Stromal cell of bone marrow (primary cell): Measurements from ENCODE around the gene MOB2.

ENCODE experiments used
- DNase-seq: peaks from one replicate; pipeline ENCODE4 v3.0.0-alpha.2; 2012; ENCODE audit warnings: low read depth

The MOB2 gene, protein sequence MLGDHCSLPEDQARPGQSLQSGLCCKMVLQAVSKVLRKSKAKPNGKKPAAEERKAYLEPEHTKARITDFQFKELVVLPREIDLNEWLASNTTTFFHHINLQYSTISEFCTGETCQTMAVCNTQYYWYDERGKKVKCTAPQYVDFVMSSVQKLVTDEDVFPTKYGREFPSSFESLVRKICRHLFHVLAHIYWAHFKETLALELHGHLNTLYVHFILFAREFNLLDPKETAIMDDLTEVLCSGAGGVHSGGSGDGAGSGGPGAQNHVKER

DNA sequence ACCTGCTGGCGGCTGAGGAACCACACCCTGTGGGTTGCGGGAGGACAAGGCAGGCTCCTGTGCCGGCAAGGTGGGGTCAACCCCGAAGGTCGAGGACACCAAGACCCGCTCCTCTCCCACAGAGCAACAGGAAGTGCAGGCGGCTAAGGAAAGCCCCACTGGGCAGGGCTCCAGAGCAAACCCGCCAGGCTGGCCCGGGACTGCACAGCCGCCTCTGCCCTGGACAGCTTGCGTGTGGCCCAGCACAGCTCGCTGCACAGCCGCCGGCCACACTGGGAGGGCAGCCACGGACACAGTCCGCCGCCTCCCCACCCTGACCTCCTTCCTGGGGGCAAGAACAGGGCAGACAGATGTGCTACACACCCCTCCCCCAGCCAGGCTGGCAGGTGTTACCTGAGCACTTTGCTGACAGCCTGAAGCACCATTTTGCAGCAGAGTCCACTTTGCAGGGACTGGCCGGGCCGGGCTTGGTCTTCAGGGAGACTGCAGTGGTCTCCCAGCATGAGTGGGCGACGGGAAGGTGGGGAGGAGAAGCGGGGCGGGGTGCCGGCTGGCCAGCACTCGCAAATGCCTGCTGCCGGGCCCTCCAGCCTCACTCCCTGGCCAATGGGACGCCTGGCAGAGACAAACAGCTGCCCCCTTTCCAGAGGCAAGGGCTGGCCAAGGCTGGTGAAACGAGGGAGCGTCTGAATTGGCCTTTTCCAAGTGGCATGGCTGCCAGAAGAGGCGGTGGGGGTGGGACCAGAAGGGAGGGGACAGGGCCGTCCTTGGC, at the start of gene MOB2:
Gene MOB2 (minus strand): TSS at position 726 of the 772 bp plus-strand sequence. CDS start 223 bp downstream, at position 503.
- no peak for DNase-seq

DNA sequence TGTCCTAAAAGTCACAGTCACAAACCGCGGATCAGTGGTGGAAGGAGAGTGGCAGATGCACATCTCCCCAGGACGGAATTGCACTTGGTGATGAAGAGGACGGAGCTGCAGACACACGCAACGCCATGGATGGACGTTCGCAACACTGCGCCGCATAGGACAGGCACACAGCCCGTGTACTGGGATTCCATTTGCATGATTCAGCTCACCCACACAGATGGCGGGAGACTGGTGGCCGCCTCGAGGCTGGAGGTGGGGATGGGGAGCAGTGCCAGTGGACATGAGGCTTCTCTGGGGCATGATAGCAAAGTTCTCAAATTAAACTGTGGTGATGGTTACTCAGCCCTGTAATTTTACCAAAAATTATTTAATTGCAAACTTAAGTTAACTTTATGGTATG, 48.1 kb upstream of the MOB2 start:
- no peak for DNase-seq

DNA sequence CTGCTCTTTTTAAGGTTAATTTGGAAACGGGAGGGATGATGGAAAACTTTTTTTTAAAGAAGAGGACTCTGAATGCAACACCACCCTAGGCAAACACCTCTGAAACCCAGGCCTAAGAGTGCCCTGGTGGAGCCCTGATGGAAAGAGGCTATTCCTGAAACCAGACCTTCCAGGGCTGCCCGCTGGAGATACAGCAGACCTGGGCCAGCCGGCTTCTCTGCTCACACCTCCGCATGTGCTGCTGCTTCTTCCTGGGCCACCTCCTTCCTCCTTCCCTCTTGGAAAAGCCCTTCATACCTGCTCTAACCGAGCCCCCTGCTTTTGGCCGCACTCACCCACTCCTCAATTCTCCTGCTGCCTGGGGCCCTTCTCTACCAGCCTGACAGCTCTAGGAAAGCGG, 47.6 kb upstream of the MOB2 start:
- DNase-seq: no peak

DNA sequence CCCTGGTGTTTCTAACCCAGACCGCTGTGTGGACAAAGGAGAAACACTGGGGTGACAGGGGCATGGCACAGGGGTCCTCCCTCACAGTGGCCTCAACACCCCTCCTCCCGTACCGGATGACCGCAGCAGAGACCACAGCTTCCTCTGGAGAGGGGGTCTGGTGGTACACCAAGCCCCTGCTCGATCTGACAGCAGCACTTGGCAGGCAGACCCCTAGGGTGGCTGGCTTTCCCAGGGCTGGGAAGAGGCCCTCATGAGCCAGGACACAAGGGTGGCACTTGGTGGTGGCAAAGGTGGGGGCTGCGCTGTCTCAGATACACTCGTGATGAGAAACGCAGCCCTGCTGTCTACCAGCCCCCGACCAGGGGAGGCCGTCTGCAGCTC, 46.8 kb upstream of the MOB2 start:
- DNase-seq: no peak

DNA sequence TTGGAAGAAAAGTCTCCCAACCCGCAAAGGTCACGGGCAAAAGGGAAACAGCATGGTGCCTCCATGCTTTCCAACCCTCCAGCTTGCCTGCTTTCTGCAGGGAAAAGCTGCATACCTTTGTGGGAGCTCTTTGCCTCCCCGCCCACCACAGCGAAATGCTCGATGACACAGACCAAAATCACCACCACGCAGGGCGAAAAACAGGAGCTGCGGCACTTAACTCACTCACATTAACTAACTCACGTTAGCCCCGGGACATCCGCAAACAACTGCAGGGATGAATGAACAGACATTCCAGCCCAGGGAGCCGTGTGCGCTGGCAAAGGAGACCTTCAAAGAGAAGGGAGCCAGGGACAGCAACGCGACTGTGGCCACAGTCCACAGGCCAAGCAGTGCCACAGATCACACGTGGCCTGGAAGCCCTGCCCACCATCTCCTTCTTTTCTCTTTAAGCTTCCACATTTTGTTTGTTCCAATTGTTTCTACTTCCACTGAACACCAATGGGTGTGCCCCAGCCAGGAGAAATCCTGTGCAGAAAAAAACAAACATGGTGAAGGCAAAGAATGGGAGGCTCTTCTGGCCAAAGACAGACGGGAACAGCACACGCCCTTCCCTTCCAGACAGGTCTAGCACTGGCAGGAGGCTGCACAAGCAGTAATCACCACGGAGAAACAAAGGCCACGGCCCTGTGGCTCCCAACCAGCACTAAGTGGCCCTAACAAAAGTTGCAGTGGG, 46.2 kb upstream of the MOB2 start:
- no peak for DNase-seq

DNA sequence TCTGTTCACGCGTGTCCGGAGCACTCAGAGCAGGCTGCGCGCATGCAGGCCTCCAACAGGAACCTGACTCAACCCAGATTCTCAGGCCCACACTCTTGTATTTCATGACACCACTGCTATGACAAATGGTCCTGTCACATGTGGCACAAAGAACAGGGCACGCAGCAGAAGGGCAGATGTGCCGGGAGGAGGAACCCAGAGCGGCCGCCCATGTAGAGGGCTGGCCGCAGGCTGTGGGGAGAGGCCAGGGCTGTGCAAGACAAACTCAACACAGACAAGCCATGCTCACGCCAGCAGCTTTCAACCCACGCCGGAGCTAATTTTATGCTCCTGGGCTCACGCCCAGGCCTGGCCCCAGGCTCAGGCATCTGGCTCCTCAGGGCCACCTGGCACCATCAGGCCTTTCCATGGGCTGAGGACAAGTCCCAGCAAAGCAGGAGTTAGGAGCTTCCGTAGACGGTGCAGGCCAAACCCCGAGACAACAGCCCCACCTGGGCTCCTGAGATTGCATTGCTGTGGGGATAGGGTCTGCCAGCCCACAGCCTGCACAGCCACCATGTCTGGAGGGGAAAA, 45.5 kb upstream of the MOB2 start:
- no peak for DNase-seq

DNA sequence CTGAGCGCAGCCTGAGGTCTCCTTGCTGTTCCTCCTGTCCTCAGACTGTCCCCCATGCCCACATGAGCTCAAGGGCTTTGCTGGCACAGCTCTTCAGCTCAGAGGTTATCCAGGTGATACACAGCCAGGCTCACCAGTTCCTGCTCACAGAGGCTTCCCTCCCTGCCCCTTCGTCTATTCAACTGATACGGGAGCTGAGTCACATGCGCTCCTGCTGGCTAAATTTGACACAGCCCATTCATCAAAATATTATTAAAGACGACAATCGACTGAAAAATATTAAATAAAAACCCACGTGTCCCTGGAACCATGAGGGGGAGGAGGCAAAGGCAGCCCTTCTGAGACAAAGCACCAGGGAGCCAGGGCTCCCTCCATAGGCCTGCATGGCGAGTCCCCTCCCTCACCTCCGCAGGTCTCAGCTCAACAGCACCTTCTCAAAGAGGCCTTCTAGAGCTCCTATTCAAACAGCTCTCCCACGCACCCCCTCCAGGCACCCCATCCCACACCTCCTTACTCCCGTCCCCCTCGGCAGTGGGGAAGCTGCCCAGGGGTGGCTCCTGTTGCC, 45.0 kb upstream of the MOB2 start:
- DNase-seq: no peak

DNA sequence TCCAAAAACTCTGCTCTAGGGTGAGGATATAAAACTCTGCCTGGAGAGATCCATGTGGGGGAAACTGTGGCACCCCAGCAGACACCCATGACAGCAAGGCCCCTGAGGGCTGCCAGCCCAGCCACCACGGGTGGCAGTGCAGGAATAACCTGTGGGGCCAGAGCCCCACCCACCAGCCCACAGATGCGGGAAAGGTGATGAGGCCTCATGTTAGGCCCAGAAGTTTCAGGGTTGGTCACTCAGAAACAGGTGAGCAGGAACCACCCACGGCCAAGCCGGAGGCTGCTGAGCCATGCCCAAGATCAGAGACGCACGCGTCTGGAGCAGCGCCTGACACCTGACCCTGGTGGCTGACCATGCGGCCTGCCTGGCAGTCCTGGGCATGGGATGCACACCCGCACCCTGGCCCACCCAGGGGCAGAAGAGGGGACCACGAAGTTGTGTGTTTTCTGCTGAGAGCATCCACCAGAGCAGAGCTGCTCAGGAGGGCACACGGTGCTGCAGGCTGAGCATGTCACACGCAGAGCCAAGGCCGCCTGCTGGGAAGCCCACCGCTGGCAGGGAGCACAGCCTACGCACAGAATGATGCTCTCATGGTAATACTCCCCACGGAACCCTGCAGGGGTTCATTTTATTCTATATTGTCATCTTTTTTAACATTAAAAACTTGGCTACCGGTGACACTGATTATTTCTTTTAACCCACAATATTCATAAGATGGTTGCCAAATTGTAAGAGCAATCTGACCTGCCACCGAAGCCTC, 44.3 kb upstream of the MOB2 start:
- DNase-seq: no peak

DNA sequence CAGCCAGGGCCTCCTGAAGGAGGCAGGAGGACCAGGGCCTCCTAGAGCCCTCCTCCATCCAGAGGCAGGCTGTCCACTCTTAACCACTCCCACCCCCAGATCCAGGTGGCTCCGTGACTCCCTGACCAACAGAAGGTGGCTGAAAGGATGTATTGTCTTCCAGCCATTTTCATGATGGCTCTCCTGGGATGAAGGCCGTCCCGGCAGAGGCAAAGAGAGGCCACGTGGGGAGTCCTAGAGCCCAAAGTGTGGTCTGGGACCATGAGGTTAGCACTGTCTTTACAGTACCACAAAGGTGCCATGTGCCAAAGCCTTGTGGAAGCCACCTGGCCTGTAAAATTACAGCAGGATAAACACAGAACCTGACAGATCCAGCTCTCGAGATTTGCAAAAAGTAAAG, 43.2 kb upstream of the MOB2 start:
- no peak for DNase-seq

DNA sequence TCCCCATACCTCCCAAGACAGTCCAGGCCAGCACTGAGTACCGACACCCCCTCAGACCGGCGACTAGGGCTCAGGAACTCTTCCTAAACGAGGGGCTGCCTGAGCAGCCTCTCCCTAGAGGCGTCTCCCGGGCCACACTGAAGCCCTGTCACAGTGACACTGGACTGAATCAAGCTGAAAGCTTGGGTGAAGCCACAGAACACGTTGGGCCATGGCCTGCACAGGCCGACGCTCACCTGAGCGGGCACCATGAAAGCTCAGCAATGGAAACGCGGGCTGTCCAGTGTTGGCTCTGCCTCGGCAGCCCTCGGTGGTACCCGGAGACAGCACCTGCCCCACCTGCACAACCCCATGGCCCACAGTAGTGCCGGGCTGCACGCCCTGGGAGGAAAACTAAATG, 42.7 kb upstream of the MOB2 start:
- DNase-seq: no peak

DNA sequence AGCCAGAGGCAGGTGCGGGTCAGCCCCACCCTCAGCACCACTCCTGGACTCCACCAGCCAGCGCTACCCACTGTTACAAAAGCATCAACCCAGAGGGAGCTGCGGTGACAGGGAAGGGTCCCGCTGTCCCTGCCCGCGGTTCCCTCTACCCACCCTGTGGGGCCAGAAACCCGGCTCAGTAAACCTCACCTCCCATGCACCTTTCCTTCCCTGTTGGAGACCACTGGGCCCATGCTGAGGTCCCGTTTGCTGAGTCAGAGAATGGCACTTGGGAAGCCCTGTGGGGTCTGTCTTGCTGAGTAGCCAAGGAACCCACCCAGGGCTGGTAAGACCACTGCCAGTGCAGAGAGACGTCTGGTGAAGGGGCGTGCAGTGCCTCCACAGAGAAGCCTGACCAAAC, 42.1 kb upstream of the MOB2 start:
- DNase-seq: no peak

DNA sequence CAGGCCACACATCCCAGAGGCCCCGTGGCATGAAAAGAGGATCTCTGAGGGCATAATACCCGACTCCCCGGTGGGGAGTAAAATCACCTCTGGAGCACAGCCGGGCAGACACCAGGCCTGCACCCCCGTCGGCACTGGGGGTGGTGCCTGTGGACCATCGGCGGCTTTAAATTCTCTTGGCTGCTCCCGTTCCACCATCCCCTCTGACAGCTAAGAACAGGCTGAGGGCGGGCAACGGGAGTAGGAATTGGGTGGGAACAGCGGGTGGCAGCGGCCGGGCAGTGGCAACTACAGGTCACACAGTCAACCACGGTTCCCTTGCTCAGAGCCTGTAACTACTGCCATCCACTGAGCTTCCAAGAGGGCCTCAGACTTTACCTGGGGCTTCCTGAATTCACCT, 40.2 kb upstream of the MOB2 start:
- no peak for DNase-seq

DNA sequence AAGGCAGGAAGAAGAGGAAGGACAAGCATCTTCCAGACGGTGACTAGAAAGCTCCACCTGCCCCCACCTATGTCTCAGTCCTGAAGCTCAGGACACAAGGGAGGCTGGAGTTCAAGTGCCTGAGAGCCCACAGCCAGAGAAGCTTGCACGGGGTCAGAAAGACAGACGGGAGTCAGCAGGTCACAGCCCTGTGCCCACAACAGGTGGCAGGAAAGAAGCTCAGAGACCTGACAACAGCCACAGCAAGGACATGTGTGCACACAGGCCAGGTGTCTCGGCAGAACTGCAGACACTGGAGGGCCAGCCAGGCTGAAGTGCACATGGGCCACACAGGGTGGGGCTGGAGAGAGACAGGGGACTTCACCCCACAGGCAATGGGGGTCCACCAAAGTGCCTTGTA, 37.2 kb upstream of the MOB2 start:
- no peak for DNase-seq

DNA sequence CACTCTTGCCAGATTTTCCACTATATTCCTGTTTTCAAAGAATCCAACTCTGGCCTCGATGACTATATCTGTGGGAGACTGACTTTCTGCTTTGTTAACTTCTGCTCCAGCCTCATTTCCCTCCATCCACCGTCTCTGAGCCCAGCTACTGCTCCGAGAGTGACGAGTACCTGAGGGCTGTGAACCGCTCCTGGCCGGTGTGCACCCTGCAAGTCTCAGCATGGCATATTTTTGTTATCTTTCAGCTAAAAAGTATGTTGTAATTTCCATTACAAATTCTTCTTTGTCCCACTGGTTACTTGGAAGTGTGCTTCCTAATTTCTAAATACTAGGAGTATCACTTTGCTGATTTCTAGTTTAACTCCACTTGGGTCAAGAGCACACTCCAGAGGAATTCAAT, 36.5 kb upstream of the MOB2 start:
- no peak for DNase-seq

DNA sequence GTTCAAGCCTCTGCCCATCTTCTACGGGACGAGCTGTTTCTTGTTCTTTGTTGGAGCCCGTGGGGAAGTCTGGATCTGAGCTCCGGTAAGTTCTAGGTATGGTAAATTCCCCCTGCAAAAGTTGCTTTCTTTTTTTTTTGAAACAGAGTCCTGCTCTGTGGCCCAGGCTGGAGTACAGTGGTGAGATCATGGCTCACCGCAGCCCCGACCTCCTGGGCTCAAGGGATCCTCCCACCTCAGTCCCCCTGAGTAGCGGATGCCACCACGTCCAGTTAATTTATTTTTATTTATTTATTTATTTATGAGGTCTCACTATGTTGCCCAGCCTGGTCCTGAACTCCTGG, 35.5 kb upstream of the MOB2 start:
- no peak for DNase-seq

DNA sequence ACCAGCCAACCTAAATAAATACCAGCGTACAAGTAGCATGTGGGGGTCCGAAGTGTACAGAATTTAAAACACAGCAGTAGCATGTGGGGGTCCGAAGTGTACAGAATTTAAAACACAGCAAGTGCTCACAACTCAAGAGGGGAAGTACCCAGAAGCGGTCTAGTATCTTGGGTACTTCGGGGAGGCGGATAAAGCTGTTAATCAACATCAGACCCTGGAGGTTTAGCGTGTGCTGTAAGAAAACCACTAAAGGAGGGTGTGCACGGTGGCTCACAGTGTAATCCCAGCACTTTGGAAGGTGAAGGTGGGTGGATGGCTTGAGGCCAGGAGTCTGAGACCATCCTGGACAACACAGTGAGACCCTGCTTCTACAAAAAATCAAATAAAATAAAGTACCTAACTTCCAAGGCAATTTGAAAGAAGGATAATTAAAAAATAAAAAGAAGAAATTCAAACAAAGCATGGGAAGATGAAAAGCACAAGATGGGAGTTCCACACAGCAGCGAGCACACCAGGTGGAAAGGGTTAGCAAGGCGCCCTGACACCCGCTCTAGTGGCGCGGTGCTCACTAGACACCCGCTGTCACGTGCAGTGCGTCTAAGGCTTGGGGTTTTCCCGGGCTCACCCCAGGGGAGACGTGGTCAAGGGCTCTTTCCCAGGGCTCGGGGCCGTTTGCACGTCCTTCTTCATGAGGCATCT, 35.0 kb upstream of the MOB2 start:
- DNase-seq: no peak

DNA sequence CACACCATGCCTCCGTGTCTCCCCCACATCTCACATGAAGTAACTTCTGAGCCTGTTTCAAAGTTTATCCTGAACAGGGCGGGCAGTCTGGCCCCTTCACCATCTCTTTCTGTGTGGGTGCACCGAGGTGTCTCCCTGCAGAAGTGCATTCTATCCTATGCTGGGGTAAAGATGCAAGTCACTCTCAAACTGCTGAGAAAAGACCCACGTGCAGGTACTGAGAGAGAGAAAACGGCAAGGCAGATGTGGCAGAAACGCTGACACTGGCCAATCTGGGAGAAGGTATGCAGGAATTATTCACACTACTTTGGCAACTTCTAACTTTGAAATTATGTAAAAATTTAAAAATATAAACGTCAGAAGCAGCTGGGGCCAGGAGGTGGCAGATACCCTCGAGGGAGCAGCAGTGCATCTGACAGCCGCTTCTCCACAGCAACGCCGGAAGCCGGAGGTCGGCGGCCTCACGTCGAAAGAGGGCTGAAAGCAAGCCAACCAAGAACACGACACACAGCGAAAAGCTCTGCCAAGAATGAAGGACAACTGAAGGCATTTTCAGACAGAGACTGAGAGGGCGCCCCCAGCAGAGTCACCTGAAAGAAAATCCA, 34.2 kb upstream of the MOB2 start:
- DNase-seq: no peak

DNA sequence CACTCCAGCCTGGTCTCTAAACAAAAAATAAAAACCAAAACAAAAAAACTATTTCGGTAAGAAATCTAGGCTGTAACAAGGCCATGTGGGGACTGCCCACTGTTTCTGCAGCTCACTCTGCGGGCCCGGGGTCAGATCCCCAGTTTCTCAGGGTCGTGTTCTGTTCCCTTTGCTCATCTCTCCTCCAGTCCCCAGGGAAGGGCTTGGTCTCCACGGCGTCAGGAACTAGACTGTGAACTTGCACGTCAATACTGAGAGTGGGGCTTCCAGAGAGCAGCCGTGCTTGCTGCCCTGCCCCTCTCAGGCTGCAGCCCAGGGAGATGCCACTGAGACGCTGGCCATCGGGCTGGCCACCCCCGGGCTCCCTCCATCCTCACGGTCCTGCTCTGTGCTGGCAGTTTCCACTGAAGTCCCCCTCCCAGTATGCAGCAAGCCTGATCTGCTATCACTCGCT, 33.7 kb upstream of the MOB2 start:
- no peak for DNase-seq

DNA sequence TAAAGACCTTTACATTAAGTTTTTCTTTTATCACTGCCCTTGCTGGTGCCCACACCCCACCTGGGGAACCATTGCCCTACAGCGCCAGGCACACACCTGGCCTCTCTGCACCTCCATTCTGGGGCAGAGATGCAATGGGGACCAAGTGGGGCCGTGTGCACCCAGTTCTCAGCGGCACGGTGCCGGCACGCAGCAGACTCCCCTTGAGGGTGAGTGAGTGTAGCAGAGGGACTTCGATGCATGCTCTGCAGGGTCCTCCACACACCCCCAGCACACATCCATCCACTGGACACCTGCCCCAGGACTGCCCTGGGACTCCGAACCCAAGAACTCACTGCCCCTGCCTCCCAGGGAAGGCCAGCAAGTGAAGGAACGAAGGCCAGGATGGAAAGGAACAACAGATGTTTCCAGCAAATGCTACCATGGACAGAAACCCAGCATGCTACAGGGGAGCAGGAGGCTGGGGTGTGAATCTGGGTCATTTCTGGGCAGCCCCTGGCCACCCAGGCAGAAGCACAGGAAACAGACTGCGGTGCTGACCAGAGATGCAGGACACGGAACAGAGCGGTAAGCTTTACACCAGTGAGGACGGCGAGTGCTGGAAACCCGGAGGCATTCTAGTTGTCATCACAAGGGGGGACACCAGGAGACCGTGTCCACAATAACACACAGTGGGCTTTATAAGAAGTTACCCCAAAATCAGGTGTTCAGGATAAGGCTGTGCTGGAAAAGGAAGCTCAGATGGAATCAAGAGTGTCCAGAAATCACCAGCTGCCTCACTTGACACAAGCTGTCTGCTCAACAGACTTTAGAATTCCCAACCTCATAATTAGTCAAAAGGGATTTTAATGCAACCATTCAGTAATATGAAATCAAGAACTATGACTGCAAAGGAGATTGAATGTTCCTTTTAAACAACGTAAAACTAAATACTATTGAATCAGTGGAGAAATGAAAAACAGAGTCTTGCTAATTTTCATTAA, 32.7 kb upstream of the MOB2 start:
- DNase-seq: no peak

DNA sequence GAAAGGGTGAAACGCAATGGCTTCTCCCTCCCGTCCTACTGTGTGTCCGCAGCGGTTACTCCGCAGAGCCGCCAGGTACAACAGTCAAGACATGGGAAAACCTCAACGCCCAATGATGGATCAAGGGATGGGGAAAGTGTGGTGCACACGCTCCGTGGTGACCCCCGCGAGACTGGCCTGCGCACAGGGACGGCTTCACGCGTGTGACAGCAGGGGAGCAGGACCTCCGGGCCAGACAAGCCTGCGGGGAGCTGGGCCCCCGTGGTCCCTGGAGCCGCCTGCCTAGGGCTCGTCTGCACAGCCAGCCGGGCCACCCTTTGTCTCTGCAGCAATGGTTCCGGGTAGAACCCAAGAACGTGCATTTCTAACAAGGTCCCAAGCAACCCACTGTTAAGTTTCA, 31.7 kb upstream of the MOB2 start:
- no peak for DNase-seq
